LNCaP clone FGC (cell line): ENCODE measurements around the gene FER.

ENCODE experiments used
- DNase-seq: peaks from one replicate; pipeline ENCODE4 v3.0.0-alpha.2; 2011; ENCODE audit warnings: low read depth
- H3K4me3 ChIP-seq: 2 replicates; pipeline ENCODE4 v1.5.1; 2011; ENCODE audit warnings: mild to moderate bottlenecking, low read depth, low read length, control low read depth
- CTCF ChIP-seq: IDR thresholded peaks from 2 replicates; pipeline ENCODE4 v1.5.1; 2012; ENCODE audit warnings: mild to moderate bottlenecking; ENCODE audit not compliant: control insufficient read depth, insufficient read depth; ENCODE audit errors: extremely low read depth

The FER gene

GRCh38 chr5:109126481-109126880 lies 378.8 kb downstream of the FER start:
- TF ChIP-seq CTCF: no peak
- no peak for DNase-seq
- H3K4me3 ChIP-seq: no peak overlapping the region

DNA sequence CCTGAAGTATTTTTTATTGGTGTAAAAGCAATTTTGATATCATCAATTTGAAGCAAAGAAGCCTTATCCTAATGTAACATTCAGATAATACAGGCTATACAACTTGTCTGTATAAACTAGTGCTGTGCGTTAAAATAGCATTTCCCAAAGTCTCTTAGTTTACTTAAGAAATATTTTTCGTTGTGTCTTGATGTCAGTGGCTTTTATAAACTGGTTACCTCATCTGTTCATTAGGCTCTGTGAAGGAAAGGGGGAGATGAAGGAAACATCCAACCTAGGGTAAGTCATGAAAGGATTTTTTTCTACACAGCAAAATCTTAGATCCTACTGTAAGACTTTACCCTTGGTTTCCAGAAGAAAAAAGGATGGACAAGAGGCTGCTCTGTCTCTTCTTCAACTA lies 389.2 kb downstream of the FER start:
- no peak for TF ChIP-seq CTCF
- no peak for DNase-seq

GRCh38 chr5:109141222-109142200 lies 393.8 kb downstream of the FER start:
- no peak for DNase-seq
- H3K4me3 ChIP-seq: no peak overlapping the region
- 0 out of 2 replicates have a peak, but pooled peaks have one; percentile 7 for TF ChIP-seq CTCF

More for the DNA sequence above, 389.2 kb downstream of the FER start:
- H3K4me3 ChIP-seq: no peak overlapping the region

DNA sequence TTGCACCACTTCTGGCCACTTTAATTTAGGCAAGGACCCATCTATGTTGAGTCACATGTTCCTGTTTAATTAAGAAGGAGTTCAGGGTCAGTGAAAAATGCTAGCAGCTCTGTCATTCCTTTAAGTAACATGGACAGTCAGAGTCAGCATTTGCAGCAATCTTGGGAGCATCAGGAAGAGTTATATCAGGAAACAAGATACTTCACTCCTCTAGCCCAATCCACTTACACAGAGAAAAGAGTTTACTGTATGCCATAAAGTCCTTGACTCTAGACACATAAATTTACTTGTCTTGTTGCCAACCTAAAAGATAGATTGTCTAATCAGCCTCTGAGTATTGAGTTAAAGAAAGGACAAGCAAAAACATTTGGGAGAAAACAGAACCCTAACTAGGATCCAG lies 395.3 kb downstream of the FER start:
- DNase-seq: no peak
- TF ChIP-seq CTCF: no peak
- H3K4me3 ChIP-seq: no peak overlapping the region

- no peak for TF ChIP-seq CTCF
- no peak overlapping the region for H3K4me3 ChIP-seq
- no peak for DNase-seq
Observed at GRCh38 chr5:109145139-109145538, 397.4 kb downstream of the FER start.

DNA sequence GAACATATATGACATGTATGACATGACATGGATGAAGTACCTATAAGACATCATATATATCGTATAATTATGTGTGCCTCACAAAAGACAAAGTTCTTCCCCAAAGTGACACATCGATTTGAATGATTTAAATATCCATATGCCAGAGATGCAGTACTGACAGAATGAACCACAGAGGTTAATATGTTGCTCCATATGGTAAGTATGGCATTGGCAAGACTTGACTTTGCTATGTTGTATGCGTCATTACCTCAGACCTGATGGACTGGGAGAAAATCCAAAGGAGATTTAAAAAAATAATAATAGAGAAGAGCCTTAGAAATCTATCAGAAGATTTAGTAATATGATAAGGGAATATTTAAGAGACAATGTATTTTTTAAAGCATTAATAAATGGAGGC lies 398.9 kb downstream of the FER start:
- no peak for TF ChIP-seq CTCF
- no peak for DNase-seq
- H3K4me3 ChIP-seq: no peak overlapping the region
